GM13976 (cell line): ENCODE data around the gene TMEM108.

Experiments used
- DNase-seq: peaks from one replicate; pipeline ENCODE4 v3.0.0; 2012; ENCODE audit warnings: low spot score
- in situ Hi-C: fragments of 300-500 bp; cut with MboI; formaldehyde crosslinking; loops from one replicate; pipeline ENCODE4 v1.12.0; 2022; ENCODE audit warnings: low sequenced_read_pairs, mixed read lengths, inconsistent platforms; ENCODE audit not compliant: unreplicated experiment
- TF ChIP-seq, protein P1 (sequence below): IDR thresholded peaks from 2 replicates; pipeline ENCODE4 v1.5.1; 2012; ENCODE audit warnings: borderline replicate concordance, mild to moderate bottlenecking; ENCODE audit not compliant: insufficient read depth; ENCODE audit errors: extremely low read depth, missing control alignments, control extremely low read depth

Gene TMEM108

GRCh38 chr3:133362539-133362938 is 324.3 kb downstream of the TMEM108 start:
- TF ChIP-seq, protein P1, sequence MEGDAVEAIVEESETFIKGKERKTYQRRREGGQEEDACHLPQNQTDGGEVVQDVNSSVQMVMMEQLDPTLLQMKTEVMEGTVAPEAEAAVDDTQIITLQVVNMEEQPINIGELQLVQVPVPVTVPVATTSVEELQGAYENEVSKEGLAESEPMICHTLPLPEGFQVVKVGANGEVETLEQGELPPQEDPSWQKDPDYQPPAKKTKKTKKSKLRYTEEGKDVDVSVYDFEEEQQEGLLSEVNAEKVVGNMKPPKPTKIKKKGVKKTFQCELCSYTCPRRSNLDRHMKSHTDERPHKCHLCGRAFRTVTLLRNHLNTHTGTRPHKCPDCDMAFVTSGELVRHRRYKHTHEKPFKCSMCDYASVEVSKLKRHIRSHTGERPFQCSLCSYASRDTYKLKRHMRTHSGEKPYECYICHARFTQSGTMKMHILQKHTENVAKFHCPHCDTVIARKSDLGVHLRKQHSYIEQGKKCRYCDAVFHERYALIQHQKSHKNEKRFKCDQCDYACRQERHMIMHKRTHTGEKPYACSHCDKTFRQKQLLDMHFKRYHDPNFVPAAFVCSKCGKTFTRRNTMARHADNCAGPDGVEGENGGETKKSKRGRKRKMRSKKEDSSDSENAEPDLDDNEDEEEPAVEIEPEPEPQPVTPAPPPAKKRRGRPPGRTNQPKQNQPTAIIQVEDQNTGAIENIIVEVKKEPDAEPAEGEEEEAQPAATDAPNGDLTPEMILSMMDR: no peak
- in situ Hi-C loops: no loop called here
- DNase-seq: no peak

DNA sequence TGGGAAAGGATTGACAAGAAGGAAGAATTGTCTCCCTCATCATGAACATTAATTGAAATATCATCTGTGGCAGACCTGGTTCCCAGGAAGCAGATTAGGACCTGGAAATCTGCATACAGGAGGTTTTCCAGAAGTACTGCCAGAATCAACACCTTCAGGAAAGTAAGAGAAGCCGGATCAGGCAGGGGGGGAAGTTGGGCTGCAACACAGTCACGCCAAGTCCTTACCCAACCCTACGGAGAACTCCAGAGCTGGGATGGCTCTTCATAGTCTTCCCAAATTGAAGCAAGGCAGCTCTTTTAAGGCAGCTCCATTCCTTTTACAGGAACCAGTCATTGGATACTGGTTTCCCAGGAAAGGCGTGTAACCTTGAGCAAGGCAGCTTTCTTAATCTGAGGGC is 326.5 kb downstream of the TMEM108 start:
- TF ChIP-seq, protein P1: no peak
- in situ Hi-C loops: no loop called here
- DNase-seq: no peak

GRCh38 chr3:133366921-133367320 is 328.7 kb downstream of the TMEM108 start:
- in situ Hi-C loops: no loop called here
- TF ChIP-seq, protein P1: no peak
- no peak for DNase-seq

DNA sequence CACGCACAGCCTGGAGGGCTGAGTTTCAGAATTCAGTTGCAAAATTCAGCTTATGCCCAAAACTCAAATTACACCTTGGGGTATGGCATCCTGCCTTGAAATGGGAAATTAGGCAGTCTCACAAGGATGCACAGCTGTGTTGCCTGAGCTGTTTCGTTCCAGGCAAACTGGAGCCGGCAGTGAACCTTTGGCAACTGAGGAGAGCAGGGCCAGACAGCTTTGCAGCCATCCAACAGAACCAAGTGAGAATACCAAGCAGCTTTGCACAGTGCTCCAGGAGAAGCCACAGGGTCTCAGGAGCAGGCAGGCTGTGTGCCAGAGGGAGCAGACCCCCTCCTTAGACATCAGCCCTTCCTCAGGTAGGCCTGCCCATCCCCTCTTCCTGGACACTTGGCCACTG is 329.2 kb downstream of the TMEM108 start:
- DNase-seq: no peak
- in situ Hi-C loops: no loop called here
- TF ChIP-seq, protein P1: no peak

GRCh38 chr3:133367956-133368355 is 329.8 kb downstream of the TMEM108 start:
- in situ Hi-C loops: no loop called here
- TF ChIP-seq, protein P1: no peak
- DNase-seq: no peak

DNA sequence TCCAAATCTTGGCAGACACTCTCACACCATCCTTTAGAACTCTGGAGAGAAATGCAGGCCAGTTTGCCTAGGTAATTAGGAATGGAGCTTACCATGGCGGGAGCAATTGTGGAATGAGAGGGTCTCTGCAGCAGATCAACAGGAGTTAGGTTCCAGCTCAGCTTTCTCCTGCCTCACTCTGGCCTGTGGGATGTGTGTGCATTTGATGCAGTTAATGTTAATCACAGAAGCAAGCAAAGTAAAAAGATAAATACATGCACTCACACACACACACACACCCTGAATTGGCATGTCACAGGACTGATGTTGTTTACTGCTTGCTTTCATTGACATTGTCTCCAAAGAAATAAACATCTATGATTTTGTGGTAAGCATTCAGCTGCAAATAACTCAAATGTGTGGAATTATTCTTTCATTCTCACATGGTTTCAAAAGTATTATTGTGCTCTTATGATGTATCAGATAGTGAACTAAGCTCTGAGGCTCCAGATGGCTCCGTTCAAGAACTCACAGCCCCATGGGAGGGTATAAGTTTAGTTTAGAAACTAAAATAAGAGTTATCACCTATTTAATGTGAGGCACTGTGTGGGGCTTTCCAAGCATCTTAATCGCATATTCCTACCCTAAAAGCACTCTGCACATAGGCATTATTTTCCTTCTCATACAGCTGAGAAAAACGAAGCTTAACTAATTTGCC is 330.3 kb downstream of the TMEM108 start:
- no peak for DNase-seq
- TF ChIP-seq, protein P1: no peak
- in situ Hi-C loops: no loop called here
